GM19043 (cell line): ENCODE measurements around the gene PEAR1.

Source experiments
- ATAC-seq: cut with Tn5 transposase; IDR thresholded peaks from one replicate; pipeline ENCODE4 v1.9.1; 2021; ENCODE audit warnings: low read depth; ENCODE audit not compliant: unreplicated experiment

PEAR1 gene

GRCh38 chr1:156858959-156859522 is 34.5 kb upstream of the PEAR1 start, which contains the start of gene INSRR:
Gene INSRR (minus strand): TSS chr1:156859117. CDS start chr1:156858621, 496 bp downstream.
- no peak for ATAC-seq

GRCh38 chr1:156859523-156860112 is 33.9 kb upstream of the PEAR1 start:
- no peak for ATAC-seq

- ATAC-seq: no peak
Observed at GRCh38 chr1:156860113-156860627, 33.3 kb upstream of the PEAR1 start.

GRCh38 chr1:156860628-156861423 is 32.7 kb upstream of the PEAR1 start, which contains the start of gene NTRK1:
Gene NTRK1 (plus strand): TSS chr1:156860865. CDS start chr1:156860935, 70 bp downstream.
- no peak for ATAC-seq

- ATAC-seq: no peak
Observed at GRCh38 chr1:156862584-156862983, 30.9 kb upstream of the PEAR1 start.

GRCh38 chr1:156862997-156863599 is 30.4 kb upstream of the PEAR1 start:
- ATAC-seq: no peak

- no peak for ATAC-seq
Observed at GRCh38 chr1:156863631-156864030, 29.9 kb upstream of the PEAR1 start.

- ATAC-seq: no peak
Observed at GRCh38 chr1:156864796-156865195, 28.7 kb upstream of the PEAR1 start.

GRCh38 chr1:156865258-156865657 is 28.3 kb upstream of the PEAR1 start:
- ATAC-seq: no peak

- ATAC-seq: no peak
Observed at GRCh38 chr1:156865865-156866248, 27.7 kb upstream of the PEAR1 start.

GRCh38 chr1:156866249-156866909 is 27.1 kb upstream of the PEAR1 start:
- no peak for ATAC-seq

- ATAC-seq: no peak
Observed at GRCh38 chr1:156868341-156868740, 25.2 kb upstream of the PEAR1 start.

- ATAC-seq: no peak
Observed at GRCh38 chr1:156869455-156869854, 24.1 kb upstream of the PEAR1 start.

- ATAC-seq: no peak
Observed at GRCh38 chr1:156873659-156874058, 19.9 kb upstream of the PEAR1 start.

- no peak for ATAC-seq
Observed at GRCh38 chr1:156874142-156874541, 19.4 kb upstream of the PEAR1 start.

- no peak for ATAC-seq
Observed at GRCh38 chr1:156874572-156875340, 18.8 kb upstream of the PEAR1 start.

GRCh38 chr1:156875341-156875615 is 18.2 kb upstream of the PEAR1 start:
- no peak for ATAC-seq

- no peak for ATAC-seq
Observed at GRCh38 chr1:156876281-156876680, 17.2 kb upstream of the PEAR1 start.

- ATAC-seq: no peak
Observed at GRCh38 chr1:156877433-156878170, 15.9 kb upstream of the PEAR1 start.
